Jurkat, Clone E6-1 (cell line): ENCODE results near the gene CRTC1.

ENCODE experiments used
- DNase-seq: peaks from one replicate; pipeline ENCODE4 v3.0.0-alpha.2; 2011; ENCODE audit warnings: low read depth, low spot score
- H3K4me3 ChIP-seq: 2 replicates; pipeline ENCODE4 v1.5.1; 2011; ENCODE audit warnings: mild to moderate bottlenecking, low read length, control low read depth, moderate library complexity

The CRTC1 gene

DNA sequence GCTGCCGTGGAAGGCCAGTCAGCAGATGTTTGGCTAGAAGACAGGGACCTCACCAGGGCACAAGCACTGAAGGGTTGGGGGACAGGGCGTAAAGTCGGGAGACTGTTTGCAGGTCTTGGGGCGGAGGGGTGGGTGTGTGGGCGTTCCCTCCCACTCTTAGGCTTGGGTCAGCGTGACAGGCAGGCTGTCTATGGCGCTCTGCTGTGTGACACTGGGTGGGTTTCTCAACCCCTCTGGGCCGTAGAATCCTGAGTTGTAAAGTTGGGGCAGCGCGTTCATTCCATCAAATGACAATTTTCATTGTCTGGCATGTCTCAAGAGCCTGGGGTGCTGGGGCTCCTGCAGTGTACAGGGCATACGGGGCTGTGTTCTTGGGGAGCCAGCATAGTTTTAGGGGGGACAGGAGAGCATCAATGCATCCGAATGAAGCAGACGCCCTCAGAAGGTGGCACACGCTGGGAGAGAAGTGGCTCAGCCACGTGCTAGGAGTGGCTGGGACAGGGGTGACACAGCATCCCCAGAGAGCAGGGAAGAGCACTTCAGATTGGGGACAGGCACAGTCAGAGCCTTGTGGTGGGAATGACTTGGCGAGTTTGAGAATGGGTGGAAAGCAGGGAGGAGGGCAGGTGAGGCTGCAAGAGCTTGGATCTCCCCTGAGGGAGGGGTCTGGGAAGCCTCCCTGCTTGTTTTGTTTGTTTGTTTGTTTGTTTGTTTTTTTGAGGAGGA, 4.4 kb downstream of the CRTC1 start:
- DNase-seq = no peak
- H3K4me3 ChIP-seq = no peak overlapping the region

GRCh38 chr19:18696023-18696422, 12.5 kb downstream of the CRTC1 start:
- H3K4me3 ChIP-seq = no peak overlapping the region
- no peak for DNase-seq

- H3K4me3 ChIP-seq = no peak overlapping the region
- no peak for DNase-seq
These were observed 14.2 kb downstream of the CRTC1 start for GRCh38 chr19:18697680-18698079.

DNA sequence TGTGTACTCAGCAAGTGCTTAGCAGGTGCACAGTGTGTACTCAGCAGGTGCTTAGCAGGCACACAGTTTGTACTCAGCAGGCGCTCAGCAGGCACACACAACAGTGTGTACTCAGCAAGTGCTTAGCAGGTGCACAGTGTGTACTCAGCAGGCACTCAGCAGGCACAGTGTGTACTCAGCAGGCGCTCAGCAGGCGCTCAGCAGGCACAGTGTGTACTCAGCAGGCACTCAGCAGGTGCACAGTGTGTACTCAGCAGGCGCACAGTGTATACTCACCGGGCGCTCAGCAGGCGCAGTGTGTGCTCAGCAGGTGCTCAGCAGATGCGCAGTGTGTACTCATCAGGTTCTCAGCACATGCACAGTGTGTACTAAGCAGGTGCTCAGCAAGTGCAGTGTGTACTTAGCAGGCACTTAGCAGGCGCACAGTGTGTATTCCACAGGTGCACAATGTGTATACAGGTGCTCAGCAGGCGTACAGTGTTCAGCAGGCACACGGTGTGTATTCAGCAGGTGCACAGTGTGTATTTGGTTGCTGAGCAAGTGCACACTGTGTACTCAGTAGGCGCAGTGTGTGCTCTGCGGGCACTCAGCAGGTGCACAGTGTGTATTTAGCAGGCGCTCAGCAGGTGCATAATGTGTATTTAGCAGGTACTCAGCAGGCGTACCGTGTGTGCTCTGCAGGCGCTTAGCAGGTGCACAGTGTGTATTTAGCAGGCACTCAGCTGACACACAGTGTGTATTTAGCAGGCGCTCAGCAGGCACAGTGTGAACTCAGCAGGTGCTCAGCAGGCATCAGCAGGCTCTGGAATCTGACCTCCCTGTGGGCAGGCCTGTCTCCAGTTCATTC, 15.1 kb downstream of the CRTC1 start:
- no peak for DNase-seq

DNA sequence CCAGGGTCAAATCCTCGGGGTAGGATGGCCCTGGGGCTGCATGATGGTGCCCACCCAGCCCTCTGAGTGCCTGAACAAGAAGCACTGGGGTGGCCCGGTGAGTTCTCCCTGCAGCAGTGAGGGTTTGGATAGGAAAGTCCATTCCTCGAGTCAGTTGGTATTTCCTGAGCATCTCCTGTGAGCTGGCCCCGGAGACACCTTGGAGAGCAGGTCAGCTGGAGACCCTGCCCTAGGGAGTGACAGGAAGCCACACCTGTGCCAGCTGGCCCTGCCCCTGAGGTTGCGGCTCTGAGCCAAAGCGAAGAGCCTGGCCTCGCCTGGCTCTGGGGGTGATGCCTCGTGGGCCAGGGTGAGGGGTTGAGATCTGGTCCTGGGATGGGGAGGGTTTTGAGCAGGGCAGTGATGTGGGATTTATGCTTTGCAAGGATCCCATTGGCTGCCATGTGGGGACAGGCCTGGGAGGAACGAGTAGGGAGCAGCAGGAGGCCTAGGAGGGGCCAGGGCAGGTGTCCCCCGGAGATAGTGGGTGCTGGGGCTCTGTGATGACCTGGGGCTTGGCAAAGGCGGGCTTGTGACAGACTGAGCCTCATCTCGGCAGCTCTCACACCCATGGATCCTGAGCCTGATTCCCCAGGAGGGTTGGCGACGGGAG, 16.0 kb downstream of the CRTC1 start:
- DNase-seq = no peak
- H3K4me3 ChIP-seq = no peak overlapping the region

More for the DNA sequence above, 15.1 kb downstream of the CRTC1 start:
- no peak overlapping the region for H3K4me3 ChIP-seq

DNA sequence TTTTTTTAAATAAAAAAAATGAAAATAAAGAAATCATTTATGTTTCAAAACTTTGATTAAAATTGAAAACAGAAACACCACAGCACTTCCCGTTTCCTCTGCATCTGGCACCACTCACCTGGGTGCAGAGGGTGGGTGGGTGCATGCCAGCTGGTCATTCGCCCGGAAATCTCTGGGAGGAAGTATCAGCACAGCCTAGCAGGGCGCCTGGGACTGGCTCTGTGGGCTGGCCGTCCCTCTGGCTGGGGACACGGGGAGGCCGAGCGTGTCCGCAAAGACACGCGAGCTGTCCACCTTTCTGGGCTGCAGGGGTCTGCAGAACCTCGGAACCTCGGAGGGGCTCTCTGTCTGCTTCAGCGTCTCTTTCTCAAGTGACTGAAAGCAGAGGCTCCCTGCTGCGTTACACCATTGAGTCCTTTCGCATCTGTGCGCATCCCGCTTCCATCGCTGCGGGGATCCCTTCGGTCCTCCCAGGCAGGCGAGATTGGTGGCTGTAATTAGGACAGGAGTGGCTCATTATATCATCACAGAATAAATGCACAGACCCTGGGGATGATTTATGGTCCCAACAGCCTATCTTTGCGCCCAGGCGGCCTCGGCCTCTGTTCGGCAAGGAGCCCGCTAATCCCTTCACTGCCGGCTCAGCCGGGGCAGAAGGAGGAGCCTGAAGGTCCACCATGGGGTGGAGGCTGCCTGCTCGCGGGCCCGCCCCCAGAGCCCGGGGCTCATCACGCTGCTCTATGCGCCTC, 17.2 kb downstream of the CRTC1 start:
- no peak for DNase-seq

GRCh38 chr19:18701250-18701608, 17.7 kb downstream of the CRTC1 start:
- H3K4me3 ChIP-seq = no peak overlapping the region
- no peak for DNase-seq

More for the DNA sequence above, 17.2 kb downstream of the CRTC1 start:
- no peak overlapping the region for H3K4me3 ChIP-seq

DNA sequence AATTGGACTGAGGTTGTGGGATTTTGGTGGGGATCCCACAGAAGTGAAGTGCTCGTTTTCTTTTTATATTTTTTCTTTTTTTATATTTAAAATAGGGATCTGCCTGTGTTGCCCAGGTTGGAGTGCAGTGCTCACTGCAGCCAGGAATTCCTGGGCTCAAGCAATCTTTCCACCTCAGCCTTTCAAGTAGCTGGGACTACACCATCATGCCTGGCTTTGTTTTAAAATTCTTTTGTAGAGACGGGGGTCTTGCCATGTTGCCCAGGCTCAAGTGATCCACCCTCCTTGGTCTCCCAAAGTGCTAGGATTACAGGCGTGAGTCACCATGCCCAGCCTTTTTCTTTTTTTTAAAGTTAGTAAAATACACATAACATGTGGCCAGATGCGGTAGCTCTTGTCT, 20.6 kb downstream of the CRTC1 start:
- no peak overlapping the region for H3K4me3 ChIP-seq
- DNase-seq = no peak

DNA sequence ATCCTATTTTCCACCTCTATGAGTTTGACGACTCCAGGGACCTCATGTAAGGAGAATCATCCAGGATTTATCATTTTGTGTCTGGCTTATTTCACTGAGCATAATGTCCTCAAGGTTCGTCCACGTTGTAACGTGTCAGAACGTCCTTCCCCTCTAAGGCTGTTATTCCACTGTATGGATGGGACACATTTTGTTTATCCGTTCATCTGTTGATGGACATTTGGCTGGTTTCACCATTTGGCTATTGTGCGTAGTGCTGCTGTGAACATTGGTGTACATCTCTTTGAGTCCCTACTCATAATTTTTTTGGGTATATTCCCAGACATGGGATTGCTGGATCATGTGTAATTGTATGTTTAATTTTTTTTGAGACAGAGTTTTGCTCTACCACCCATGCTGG, 21.5 kb downstream of the CRTC1 start:
- no peak for DNase-seq
- no peak overlapping the region for H3K4me3 ChIP-seq

GRCh38 chr19:18708452-18709231, 25.2 kb downstream of the CRTC1 start:
- no peak for DNase-seq
- H3K4me3 ChIP-seq = no peak overlapping the region

- DNase-seq = no peak
- no peak overlapping the region for H3K4me3 ChIP-seq
These were observed 26.1 kb downstream of the CRTC1 start for GRCh38 chr19:18709546-18709945.

DNA sequence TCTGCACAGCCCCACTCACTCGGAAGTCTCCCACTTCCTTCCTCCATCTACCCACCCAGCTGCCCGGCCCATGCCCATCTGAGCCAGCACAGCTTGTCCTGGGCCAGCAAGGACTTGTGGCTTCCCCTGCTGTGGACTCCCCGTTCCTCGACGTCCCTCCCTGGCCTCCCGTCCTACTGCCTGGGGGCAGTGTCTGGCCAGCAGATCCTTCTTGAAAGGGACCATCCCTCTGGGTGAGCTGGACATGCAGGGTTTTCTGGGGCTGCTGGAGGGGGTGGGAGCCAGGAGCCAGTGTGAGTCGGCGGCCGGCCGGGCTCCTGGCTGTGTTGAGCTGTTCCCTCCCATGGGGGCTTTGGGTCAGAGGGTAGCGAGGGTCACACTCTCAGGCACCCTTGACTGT, 26.7 kb downstream of the CRTC1 start:
- DNase-seq = no peak
- no peak overlapping the region for H3K4me3 ChIP-seq

DNA sequence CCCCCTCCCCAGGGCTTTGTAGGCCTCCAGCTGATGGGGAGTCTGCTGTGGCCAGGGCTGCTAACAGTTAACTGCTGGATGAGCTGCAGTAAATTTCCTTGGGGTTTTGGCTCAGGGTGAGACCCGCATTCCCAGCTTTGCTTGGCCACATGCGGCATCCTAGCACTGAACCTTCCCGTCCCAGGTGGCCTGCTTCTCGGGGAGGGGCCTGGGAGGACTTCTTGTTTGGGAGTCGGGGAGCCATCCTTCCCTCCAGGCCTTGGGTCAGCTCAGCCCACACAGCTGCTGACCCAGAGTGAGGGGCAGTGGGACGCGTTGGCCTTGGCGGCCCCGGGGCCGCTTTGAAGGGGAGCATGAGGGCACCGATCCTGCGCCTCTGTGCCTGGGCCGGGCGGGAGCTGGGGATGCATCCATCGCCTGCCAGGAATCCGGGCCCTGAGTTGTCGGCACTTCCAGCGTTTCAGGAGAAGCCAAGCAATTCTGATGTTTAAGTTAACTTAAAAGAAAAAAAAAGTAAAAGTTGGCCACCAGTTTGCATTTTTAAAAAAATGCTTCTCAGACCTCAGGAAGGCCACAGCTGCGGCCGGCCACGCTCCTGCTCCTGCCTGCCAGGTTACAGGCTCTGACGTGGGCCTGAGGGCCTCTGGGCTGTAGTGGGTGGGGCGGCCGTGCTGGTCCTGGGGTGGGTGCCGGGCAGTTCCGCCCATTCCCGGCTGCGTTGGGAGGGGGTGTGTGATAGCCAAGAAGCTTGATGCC, 27.7 kb downstream of the CRTC1 start:
- no peak for DNase-seq
- H3K4me3 ChIP-seq = no peak overlapping the region

DNA sequence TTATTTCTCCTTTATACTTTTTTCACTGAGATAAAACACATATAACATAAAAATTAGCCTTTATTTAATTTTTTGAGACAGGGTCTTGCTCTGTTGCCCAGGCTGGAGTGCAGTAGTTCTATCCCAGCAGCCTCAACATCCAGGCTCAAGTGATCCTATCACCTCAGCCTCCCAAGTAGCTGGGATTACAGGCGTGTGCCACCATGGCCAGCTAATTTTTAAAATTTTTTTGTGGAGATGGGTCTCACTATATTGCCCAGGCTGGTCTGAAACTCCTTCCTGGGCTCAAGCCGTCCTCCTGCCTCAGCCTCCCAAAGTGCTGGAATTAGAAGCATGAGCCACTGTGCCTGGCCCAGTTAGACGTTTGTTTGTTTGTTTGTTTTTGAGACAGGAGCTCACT, 28.4 kb downstream of the CRTC1 start:
- H3K4me3 ChIP-seq = no peak overlapping the region
- no peak for DNase-seq

DNA sequence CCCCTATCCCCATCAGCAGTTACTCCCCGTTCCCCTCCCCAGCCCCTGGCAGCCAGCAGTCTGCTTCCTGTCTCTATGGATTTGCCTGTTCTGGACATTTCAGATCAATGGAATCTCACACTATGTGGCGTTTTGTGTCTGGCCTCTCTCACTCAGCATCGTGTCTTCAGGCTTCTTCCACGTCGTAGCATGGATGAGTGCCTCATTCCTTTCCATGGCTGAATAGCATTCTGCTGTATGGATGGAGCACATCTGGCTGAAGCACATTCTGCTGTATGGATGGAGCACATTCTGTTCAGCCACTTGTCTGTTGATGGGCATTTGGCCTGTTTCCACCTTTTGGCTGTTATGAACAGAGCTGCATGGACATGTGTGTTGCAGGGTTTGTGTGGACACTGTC, 29.5 kb downstream of the CRTC1 start:
- DNase-seq = no peak
- H3K4me3 ChIP-seq = no peak overlapping the region

- no peak overlapping the region for H3K4me3 ChIP-seq
- DNase-seq = no peak
These were observed 30.2 kb downstream of the CRTC1 start for GRCh38 chr19:18713550-18714117.

DNA sequence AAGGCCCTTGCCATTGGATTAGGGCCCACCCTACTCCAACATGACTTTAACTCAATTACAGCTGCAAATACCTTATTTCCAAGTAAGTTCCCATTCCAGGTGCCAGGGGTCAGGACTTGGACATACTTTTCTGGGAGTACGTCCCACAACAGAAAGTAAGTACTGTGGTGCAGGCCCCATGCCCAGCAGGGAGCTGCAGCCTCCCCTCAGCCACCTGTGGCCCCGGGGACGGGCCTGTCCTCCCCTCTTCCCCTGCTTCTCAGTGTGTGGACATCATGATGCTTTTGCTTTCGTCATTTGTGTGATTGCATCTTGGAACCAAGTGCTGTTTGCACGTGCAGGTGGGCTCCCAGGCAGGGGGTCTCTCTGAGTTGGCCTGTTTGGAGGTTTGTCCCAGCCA, 31.9 kb downstream of the CRTC1 start:
- DNase-seq = no peak
- H3K4me3 ChIP-seq = no peak overlapping the region

- no peak for DNase-seq
- H3K4me3 ChIP-seq = no peak overlapping the region
These were observed 33.4 kb downstream of the CRTC1 start for GRCh38 chr19:18716857-18717256.
